Psoas muscle (tissue), 8 donors: ENCODE data around the gene SPTBN5. TPM values are rescaled to one million over a fixed set of nuclear protein-coding genes. Genes with fewer than 3 reads are reported as not detected.

Experiments used
- ATAC-seq, 4 donors: fragments of 200-7000 bp; cut with Tn5 transposase; one replicate each; pipeline ENCODE4 v1.9.1; 2020; ENCODE audit warnings: moderate library complexity in 3 of 4, mild to moderate bottlenecking in 2 of 4
- DNase-seq, 2 donors: peaks; one replicate each; pipeline ENCODE4 v3.0.0-alpha.2; 2020
- H3K27ac ChIP-seq: fragments of 200-600 bp; one replicate; pipeline ENCODE4 v1.8.0; 2022
- H3K27me3 ChIP-seq, 3 donors: fragments of 200-600 bp in 1 of 3; one replicate each; pipeline versions ENCODE4 v1.6.1 to v1.8.0; 2013 to 2022; ENCODE audit warnings: low read length in 2 of 3, mild to moderate bottlenecking in 2 of 3, moderate library complexity in 1 of 3; ENCODE audit not compliant: insufficient read depth in 3 of 3
- H3K36me3 ChIP-seq, 2 donors: fragments of 200-600 bp in 1 of 2; one replicate each; pipeline versions ENCODE4 v1.6.1 to v1.8.0; 2013 to 2022; ENCODE audit warnings: low read depth in 1 of 2, mild to moderate bottlenecking in 1 of 2, moderate library complexity in 1 of 2; ENCODE audit not compliant: insufficient read depth in 1 of 2
- H3K4me1 ChIP-seq: fragments of 200-600 bp; one replicate; pipeline ENCODE4 v1.8.0; 2022
- H3K4me3 ChIP-seq: fragments of 200-600 bp; one replicate; pipeline ENCODE4 v1.8.0; 2022; ENCODE audit warnings: mild to moderate bottlenecking
- H3K9me3 ChIP-seq: fragments of 200-600 bp; one replicate; pipeline ENCODE4 v1.8.0; 2022
- CTCF ChIP-seq: fragments of 200-600 bp; IDR thresholded peaks from one replicate; pipeline ENCODE4 v1.8.0; 2022; ENCODE audit warnings: antibody characterized with exemption
- WGBS, 3 donors: extraction: QIAGEN DNeasy Blood & Tissue Kit; methylation state at CpG; one replicate each; pipeline versions ENCODE4 v1.1.6 to v1.1.7; 2013; 5-methylcytosine and 5-hydroxymethylcytosine counted together
- intact Hi-C, 2 donors: fragments of 100-400 bp; cut with DNase I; formaldehyde crosslinking; loops; one replicate each; pipeline versions ENCODE4 v1.11.0 to v1.14.2; 2022
- polyA plus RNA-seq, 3 donors: library from polyadenylated mRNA; stranded (reverse); fragments of 200-250 nt; gene quantifications; one replicate each; pipeline ENCODE4 v1.2.3, GENCODE V29; 2013
- total RNA-seq, 4 donors: library from RNA; stranded (reverse); fragmentation: NEBNext Ultra II Directional in 2 of 4; extraction: Animal tissue kit (Norgen Biotek cat#: 25700) in 2 of 4; gene quantifications; one replicate each; pipeline versions ENCODE4 v1.2.1 to v1.2.4, GENCODE V29; 2021 to 2023
- donor health status: healthy with polysubstance abuse.
- donor health status: DM: no; HTN: no; CAD: no; lungs with moderate emphysema.
- donor health status: Bipolar disorder and iron deficiency.
- donor health status: healthy.
- donor health status: DM: yes; HTN: yes; CAD: no.
- donor health status: DM: no; HTN: no; CAD: no.
- donor health status: DM: no; HTN: no; CAD: no.
- donor health status: DM: yes; HTN: yes; CAD: no.

The SPTBN5 gene
- total and polyA plus RNA-seq, 7 donors = 0.10 to 0.47 (median 0.22) TPM

GRCh38 chr15:41810651-41811431, 83.0 kb downstream of the SPTBN5 start:
- Histone ChIP-seq H3K36me3 (peaks cover 3 to 31% of the 10 kb centered on the region in 2 donors), H3K27ac (no peak overlapping the region), H3K27me3 (no peaks in the 10 kb centered on the region), H3K9me3 (no peaks in the 10 kb centered on the region), H3K4me3 (no peak overlapping the region), H3K4me1 (no peaks in the 10 kb centered on the region)
- ATAC-seq (peak in 1 of 4 donors; percentile 17), DNase-seq (no peak)
- WGBS, 3 donors = 75 to 95% (median 79%) methylated on average over 5 of the region's 5 CpGs
- intact Hi-C loops = loop anchor here (1.0 to 5.0 kb wide), 4 partner anchors 36 to 344 kb away; partner anchors contain the start of genes MAPKBP1 (in 2 of the 2) and TYRO3 (in 1 of the 2)
- no peak for TF ChIP-seq CTCF

GRCh38 chr15:41809526-41810220, 84.2 kb downstream of the SPTBN5 start:
- ATAC-seq (no peak), DNase-seq (no peak)
- Histone ChIP-seq H3K36me3 (peaks cover 3 to 20% of the 10 kb centered on the region in 2 donors), H3K27me3 (no peaks in the 10 kb centered on the region), H3K27ac (no peak overlapping the region), H3K9me3 (no peaks in the 10 kb centered on the region), H3K4me3 (no peak overlapping the region), H3K4me1 (no peaks in the 10 kb centered on the region)
- TF ChIP-seq CTCF = no peak
- intact Hi-C loops = loop anchor here (2.0 to 5.0 kb wide), 3 partner anchors 35 to 342 kb away; partner anchors contain the start of genes MAPKBP1 (in 1 of the 2) and TYRO3 (in 1 of the 2)
- WGBS, 3 donors = 66 to 74% (median 70%) methylated on average over 12 of the region's 12 CpGs

GRCh38 chr15:41809121-41809520, 84.7 kb downstream of the SPTBN5 start:
- intact Hi-C loops = no loop called here
- H3K4me3 ChIP-seq = no peak overlapping the region
- peaks cover 0 to 15% of the 10 kb centered on the region in 2 donors for H3K36me3 ChIP-seq
- H3K27ac ChIP-seq = no peak overlapping the region
- WGBS, 3 donors = 75 to 81% (median 77%) methylated on average over 2 of the region's 2 CpGs
- no peak for TF ChIP-seq CTCF
- H3K9me3 ChIP-seq = no peaks in the 10 kb centered on the region
- no peaks in the 10 kb centered on the region for H3K4me1 ChIP-seq
- no peak for ATAC-seq
- no peaks in the 10 kb centered on the region for H3K27me3 ChIP-seq
- DNase-seq = no peak

- Histone ChIP-seq H3K36me3 (peaks cover 0 to 3% of the 10 kb centered on the region in 2 donors), H3K27me3 (no peaks in the 10 kb centered on the region), H3K27ac (no peak overlapping the region), H3K9me3 (no peaks in the 10 kb centered on the region), H3K4me1 (no peaks in the 10 kb centered on the region), H3K4me3 (no peak overlapping the region)
- intact Hi-C loops = no loop called here
- TF ChIP-seq CTCF = no peak
- DNase-seq = no peak
- 87 to 89% (median 88%) methylated on average over 10 of the region's 10 CpGs for WGBS, 3 donors
- ATAC-seq = peak in 2 of 4 donors; percentile 21 to 52
Observed at GRCh38 chr15:41806291-41807181, 87.3 kb downstream of the SPTBN5 start.
